HG03108 (cell line): Measurements from ENCODE around the gene SYNPO2.

Experiments
- ATAC-seq: cut with Tn5 transposase; IDR thresholded peaks from one replicate; pipeline ENCODE4 v1.9.1; 2021; ENCODE audit warnings: moderate library complexity; ENCODE audit not compliant: unreplicated experiment

The SYNPO2 gene

DNA sequence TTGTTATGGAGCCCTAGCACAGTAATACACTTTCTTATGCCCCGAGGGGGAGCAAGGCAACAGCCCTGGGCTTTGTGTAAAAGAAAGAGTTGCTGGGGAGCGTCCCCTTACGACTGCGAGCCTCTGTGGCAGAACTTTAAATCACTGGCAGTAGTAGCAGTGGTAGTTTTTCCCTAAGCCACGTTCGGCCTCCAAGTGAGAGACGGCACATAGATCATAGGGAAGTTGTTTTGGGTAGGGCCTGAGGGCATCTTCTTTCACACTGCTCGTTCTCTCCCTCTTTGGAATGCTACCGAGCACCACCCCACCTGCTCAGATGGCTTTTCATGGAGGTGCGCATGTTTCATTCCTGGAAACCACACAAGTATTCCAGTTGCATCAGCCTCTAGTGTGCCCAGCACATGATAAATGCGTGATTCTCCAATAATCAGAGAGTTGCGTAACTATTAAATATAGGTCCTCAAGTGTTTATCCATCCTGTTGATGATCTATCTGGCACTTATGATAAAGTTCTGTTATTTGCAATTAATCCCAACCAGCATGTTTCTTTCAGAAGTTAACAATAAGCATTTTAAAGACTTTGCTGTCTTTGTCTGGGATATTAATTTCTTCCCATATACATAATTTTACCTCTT, 7.0 kb upstream of the SYNPO2 start:
- ATAC-seq = no peak

DNA sequence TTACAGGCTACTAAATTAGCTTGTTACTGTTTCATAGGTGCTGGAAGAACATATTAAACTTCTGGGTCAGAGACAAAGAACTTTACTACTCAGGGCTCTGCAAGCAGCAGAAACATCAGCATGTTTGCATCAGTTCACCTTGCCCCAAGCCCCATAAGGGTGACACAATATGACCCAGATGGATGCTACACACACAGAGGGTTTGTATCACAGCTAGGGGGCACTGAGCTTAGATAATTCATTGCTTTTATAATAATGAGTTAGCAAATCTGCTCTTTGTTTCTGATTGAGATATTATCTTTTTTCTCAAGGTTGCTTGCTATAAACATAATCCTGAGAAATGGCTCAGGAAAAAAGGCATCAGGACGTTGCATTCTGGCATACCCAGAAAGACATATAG, 4.8 kb upstream of the SYNPO2 start:
- ATAC-seq = no peak

DNA sequence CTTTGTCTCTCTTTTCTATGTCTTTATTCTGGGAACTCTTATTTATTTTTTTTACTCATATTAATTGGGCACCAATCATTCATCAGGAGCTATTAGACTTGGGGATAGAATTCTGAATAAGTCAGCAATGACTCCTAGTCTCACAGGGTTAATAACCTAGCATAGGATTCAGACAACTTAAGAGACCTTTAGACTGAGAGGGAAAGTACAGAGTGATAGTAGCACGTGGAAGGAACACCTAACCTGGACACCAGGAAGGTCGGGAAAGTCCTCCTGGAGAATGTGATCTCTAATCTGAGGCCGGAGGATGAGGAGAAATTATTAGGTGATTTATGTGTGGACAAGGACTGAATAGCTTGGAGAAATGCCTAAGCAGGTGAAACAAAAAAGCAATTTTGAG, 3.9 kb upstream of the SYNPO2 start:
- ATAC-seq = no peak

DNA sequence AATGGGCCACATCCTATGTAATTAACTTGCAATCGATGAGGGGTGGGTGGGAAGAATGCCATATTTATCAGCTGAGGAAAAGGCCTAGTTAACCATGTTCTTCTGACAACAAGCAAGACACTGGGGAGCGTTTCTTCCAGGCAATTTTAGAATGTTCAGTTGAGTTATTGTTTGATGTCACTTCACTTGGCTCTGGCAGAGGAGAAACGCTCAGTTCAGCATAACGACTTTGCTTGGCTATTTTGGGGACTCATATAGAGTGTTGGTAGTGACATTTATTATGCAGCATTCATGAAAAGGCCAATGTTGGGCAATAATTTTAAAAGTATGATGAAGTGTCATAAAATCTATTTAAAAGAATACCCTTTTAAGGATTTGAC, 648 bp downstream of the SYNPO2 start:
- ATAC-seq = no peak

DNA sequence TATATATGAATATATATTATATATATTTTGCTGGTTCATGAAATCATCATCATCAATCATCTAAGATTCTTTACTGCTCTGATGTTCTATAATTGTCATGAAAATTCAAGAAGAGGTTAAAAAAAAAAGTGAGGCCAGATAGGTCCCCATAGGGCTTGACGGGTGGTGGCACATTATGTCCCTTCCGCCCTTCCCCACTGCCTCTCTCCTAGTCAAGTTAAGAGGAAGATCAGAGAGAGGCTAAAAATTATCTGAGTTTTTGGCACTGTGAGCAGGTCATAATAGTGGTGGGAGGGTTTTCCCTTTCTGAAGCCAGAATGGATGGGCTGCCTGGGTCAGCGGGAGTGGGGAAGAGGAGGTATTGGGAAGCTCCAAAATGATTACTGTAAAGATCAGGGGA, 5.4 kb downstream of the SYNPO2 start:
- ATAC-seq = no peak

DNA sequence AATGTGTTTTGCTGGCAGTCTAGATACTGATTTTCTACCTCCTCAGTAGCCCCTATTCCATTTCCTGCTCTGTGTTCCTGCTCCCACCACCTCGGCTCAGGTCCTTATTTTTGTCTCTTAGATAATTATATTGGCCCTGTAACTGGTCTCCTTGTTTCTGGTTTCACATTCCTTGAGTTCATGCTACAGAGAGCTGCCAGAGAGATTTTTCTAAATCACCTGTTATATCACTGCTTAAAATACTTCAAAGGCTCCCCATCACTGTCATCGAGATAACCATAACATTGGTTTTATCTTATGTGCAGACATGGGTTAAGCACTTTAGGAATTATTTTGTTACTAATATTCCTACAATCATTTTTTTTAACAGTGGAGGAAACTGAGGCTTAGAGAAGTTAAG, 9.6 kb downstream of the SYNPO2 start:
- no peak for ATAC-seq

DNA sequence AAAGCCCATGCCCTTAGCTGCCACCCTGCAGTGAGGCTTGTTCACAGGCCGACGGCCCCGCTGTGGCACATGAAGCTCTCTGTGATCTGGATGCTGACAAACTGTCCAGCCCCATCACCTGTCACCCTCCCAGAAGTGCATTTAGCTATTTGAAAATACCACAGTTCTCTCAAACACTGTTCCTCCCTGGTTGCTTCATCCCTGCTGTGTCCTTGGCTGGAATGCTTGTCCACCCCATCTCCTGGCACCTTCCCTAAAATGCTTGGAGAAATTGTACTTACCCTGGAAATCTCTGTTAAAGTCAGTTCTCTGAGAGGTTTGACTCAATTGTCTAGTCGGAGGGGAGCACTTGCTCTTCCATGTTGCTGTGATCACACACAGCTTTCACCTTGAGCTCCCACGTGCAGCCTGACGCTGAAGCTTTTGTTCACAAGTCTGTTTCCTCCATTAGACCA, 10.1 kb downstream of the SYNPO2 start:
- ATAC-seq = no peak

DNA sequence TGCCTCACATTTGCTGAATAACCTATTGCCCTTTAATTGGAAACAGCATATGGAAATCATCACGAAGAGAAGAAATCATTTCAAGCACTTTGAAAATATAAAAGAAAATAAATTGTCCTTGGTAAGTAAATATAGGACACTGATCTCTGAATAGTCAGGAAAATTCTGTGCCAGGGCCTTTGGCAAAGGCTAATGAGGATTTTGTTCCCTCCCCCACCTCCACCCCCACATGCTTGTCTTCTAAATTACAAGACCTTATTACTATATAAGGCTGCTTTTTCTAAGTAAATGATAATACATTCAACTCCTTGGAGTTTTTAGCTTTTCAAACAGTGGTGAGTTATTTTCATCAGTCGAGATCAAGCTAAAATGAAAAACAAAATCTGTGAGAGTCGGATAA, 15.8 kb downstream of the SYNPO2 start:
- no peak for ATAC-seq

DNA sequence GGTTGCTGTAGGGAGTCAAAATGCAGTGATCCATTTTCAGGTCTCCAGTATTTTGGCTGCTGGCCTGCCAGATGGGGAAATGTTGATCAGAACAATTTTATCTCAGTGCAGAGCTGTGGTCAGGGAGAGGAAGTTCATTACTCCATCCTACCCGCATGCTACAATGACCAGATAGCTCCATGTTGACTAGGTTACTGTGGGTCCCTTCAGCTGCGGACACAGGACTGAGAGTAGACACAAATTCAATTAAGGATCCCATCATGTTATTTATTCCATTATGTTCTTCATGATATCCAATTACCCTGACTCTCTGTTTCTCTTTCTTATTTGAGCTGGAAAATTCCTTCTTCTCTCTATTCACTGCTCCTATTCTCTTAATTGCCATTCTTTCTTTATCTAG, 16.3 kb downstream of the SYNPO2 start:
- ATAC-seq = no peak

DNA sequence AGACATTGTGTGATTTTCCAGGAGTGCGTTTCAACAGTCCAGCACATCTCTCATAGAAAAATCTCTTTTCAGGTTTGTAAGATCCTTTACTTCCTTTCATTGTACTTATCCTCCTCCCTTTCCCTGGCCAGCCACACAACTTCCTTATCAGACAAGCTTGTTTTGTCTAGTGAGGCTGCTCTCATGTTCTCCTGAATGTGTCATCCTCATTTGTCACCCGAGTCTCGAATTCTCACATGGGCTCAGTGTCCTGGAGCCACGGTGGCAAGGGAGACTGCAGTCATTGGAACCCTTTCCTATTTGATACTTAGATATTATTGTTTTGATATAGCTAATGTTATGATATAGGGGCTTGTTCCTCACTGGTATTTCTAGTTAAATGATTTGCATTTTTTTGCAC, 16.9 kb downstream of the SYNPO2 start:
- ATAC-seq = no peak

DNA sequence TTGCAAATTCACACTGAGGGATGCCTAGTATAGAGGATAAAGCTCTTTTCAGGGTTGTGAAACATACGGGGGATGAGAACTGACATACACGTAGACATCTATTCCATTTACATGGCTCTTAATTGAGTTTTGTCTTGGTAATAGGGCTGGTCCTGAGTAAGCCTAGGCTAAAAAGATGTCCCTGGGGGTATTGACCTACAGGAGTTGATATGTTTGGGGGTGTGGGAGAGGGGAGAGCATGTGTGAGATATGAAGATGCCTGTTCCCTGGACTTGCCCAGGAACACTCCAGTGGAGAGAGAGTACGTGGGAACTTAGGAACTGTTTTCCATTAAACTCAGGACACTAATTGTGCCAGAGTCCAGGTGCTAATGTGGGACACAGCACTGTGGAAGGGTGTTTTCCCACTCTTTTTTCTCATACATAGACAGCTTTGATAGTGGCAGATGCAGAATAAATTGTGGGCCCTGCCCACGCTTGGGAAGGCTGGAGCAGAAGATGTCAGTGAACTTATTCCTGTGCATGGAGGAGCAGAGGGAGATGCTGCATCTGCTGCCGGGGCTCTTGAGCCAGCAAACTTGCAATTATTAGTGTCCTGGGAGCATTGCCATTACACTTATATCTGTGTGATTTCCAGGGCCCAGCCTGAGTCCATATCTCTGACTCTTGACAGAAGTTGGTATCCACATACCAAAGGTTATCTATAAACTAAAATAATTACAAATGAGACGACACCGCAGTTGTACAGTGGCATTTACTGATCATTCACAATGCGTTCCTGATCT, 20.7 kb downstream of the SYNPO2 start:
- ATAC-seq = no peak

DNA sequence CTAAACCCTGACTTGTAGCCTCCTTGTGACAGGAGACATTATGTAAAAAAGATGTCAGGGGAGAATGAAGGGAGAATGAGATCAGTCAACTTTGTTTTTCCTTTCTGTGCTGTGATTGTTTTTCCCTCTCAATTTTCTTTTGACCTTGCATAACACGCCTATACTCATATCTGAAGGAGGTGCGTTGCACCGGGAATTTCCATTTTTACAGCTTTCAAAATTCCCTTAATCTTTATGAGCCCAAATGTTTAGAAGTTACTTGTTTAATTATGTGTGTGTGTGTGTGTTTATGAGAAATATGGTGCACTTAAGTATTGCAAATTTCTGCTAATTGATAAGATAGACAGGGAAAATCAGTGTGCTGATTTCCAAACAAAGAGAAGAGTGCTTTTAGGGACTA, 21.6 kb downstream of the SYNPO2 start:
- ATAC-seq = no peak

DNA sequence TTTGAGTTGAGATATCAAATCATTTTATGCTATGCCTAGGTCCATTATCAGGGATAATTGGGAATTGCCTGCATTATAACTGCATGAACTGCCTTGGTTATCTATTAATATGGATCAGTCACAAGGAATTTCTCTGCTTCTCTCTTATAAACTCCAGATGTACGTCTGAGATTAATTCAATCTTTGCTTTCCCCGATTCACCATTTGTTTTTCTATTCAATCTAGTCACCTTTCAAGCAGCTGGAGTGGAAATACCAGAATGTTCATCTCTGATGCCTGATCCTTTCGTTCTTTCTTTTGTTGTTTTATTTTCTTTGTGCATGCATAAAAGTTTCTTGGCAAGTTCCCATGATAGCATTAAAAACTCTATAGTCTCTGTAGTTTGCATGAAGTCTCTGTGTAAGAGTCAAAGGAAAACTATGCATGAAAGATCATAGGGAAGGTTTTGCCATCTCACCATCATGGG, 22.6 kb downstream of the SYNPO2 start:
- ATAC-seq = no peak

DNA sequence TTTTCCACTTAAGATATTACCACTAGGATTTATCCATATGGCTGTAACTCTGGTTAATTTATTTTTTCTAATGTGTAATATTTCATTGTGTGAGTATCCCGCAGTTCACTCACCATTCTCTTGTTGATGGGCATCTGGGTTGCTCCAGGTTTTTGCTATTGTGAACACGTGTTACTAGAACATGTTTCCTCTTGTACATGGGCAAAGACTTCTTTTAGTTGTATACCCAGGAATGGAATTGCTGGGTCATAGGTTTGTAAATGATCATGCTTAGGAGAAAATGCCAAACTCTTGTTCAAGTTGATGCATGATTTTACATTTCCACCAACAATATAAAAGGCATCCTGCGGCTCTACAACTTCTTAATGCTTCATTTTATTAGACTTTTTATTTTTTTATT, 26.8 kb downstream of the SYNPO2 start:
- no peak for ATAC-seq

DNA sequence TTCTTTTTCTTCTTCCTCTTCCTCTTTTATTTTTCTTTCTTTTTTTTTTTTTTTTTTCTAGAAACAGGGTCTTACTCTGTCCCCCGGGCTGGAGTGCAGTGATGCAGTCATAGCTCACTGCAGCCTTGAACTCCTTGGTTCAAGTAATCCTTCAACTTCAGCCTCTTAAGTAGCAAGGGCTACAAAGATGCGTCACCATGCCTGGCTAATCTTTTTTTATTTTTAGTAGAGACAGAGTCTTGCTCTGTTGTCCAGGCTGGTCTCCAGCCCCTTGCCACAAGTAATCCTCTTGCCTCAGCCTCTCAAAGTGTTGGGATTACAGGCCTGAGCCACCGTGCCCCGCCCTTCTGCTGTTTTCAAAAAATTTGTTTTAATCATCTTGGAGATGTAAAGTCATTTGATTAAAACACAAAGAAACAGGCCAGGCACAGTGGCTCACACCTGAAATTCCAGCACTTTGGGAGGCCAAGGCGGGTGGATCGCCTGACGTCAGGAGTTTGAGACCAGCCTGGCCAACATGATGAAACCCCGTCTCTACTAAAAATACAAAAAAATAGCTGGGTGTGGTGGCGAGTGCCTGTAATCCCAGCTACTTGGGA, 28.1 kb downstream of the SYNPO2 start:
- ATAC-seq = no peak

DNA sequence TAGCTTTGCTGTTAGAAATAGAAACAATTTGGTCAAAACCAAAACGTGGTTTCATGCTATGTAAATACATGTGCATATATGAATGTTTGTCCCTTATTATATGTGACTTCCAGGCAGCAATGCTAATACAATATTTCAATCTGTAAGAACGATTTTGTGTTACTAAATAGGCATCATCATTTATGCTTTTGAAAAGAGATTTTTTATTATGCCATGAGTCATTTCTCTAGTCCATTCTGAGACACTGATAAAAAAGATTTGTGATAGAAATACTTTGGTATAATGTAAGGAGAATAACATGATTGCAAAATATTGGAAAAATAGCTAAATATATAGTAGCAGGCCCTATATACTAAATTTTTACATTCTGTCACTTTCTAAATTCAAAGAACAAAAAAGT, 28.9 kb downstream of the SYNPO2 start:
- no peak for ATAC-seq

DNA sequence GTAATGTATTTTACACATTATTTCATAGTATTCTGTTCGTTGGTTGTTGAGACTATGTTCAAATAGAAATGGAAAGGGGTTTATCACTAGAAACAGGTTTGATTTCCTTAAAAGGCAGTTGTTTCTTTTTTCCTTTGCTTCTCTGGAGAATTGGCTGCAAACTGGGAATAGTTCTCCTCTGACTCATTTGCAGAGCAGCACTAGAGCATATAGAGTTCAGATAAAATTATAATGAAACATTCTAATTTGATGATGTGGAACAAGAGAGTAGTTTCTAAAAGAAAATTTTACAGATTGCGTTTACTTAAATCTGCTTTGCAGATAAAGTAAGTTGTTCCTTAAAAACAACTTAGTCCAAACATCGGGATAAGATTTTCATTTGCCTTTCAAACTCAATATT, 29.7 kb downstream of the SYNPO2 start:
- ATAC-seq = no peak

DNA sequence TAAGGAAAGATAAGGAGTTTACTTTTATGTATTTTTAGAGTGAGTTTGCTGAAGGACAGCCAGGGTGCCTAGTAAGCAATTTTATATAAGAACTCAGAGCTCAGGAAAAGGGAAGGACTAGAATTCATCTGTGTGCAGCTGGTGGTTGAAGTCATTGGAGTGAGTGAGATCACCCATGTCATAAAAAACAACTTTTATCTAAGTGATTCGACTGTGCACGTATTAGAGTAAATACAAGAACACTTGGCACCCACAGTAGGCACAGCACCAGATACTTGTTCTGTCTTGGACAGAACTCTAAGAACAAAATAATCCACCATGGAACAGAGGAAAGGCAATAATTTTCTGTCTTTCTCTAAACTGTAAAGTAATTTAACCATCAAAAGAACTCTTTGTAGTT, 31.6 kb downstream of the SYNPO2 start:
- ATAC-seq = no peak

DNA sequence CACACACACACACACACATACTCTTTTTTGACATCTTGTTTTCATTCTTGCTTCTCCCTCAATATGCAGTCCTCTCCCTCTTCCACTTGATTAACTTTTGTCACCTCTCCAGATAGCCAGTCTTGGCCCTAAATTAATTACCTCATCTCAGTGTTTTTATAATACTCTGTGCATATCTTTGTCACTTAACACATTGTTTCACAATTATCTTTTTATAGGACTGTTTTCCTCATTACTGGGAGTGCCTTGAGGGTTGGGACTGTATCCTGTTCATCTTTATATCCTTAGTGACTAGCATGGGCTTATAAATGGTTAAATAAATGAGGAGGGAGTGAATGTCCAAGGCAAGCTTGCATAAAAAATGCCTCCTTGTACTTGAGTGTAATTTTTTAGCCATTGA, 33.1 kb downstream of the SYNPO2 start:
- no peak for ATAC-seq

DNA sequence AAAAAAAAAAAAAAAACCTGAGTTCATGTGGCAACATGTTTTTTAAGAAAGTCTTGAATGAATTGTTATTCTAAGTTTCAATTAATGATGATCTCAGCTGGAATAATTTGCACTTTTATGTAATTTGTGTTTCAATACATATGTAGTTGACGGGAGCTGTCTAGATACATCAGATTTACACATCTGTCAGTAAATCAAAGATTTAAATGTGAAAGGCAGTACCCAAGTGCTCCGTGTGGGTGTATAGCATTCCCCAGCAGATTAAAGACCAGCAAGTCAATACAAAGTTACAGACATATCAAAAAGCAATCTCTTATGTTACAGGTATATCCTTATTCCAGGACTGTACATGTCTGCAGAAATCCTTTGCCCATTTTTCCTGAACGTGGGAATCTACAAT, 35.2 kb downstream of the SYNPO2 start:
- ATAC-seq = no peak

DNA sequence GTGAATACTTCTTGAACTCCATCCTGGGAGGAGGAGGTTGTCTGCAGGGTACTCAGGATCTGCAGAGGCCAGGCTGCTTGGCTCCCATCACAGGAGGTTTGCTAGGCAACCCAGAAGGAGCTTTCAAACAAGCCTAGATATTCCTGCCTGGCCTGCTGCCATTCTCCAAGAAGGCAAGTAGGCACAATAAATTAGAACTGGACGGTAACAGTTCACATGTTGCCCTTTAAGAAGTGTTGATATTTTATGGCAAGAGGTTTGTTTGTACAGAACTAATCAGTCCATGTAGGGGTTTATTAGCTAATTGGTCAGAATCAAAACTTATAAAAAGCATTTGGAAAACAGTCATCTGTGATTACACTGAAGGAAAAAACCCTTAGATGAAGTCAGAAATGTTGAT, 39.3 kb downstream of the SYNPO2 start:
- no peak for ATAC-seq

DNA sequence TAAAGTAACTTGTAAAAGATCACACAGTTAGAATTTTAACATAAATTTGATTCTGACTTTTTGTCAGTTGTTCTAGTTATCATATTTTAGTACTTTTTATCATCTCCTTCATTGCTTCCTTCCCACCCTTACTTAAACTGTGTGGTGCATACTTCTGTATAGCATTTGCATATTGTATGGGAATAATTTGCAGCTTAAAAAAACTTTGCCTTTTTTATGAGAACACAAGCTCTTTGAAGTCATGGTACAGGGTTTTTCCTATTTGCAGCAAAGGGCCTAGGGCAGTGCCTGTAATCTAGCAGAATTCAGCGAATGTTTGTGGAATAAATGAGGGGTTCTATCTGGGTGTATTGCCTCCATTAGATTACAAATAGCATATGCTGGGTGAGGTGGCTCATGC, 41.6 kb downstream of the SYNPO2 start:
- ATAC-seq = no peak
